GM19193 (cell line): ENCODE measurements around the gene HNF1A.

Source experiments
- POLR2A ChIP-seq: IDR thresholded peaks from 4 replicates; pipeline ENCODE4 v1.6.1; 2011; ENCODE audit not compliant: insufficient read depth, insufficient read length; ENCODE audit errors: extremely low read depth

Gene HNF1A

GRCh38 chr12:120979220-120979861, 998 bp downstream of the HNF1A start:
- TF ChIP-seq POLR2A = no peak

- no peak for TF ChIP-seq POLR2A
Measured at GRCh38 chr12:120979862-120980696, 1.7 kb downstream of the HNF1A start.

- TF ChIP-seq POLR2A = no peak
Measured at GRCh38 chr12:120980800-120981368, 2.5 kb downstream of the HNF1A start.

- TF ChIP-seq POLR2A = no peak
Measured at GRCh38 chr12:120981407-120981941, 3.1 kb downstream of the HNF1A start.

GRCh38 chr12:120982659-120983058, 4.3 kb downstream of the HNF1A start:
- no peak for TF ChIP-seq POLR2A

GRCh38 chr12:120983759-120984158, 5.4 kb downstream of the HNF1A start:
- no peak for TF ChIP-seq POLR2A

- TF ChIP-seq POLR2A = no peak
Measured at GRCh38 chr12:120984351-120984898, 6.1 kb downstream of the HNF1A start.

GRCh38 chr12:120988234-120988633, 9.9 kb downstream of the HNF1A start:
- TF ChIP-seq POLR2A = no peak

- TF ChIP-seq POLR2A = no peak
Measured at GRCh38 chr12:120988658-120989057, 10.3 kb downstream of the HNF1A start.

- TF ChIP-seq POLR2A = no peak
Measured at GRCh38 chr12:120989687-120990086, 11.3 kb downstream of the HNF1A start.

- no peak for TF ChIP-seq POLR2A
Measured at GRCh38 chr12:120990487-120991055, 12.2 kb downstream of the HNF1A start.

GRCh38 chr12:120991965-120992364, 13.6 kb downstream of the HNF1A start:
- no peak for TF ChIP-seq POLR2A

GRCh38 chr12:120992989-120993388, 14.6 kb downstream of the HNF1A start:
- no peak for TF ChIP-seq POLR2A

GRCh38 chr12:120993496-120993895, 15.2 kb downstream of the HNF1A start:
- no peak for TF ChIP-seq POLR2A

GRCh38 chr12:120994059-120994458, 15.7 kb downstream of the HNF1A start:
- no peak for TF ChIP-seq POLR2A
